Hematopoietic multipotent progenitor cell treated with erythropoietin and hydrocortisone succinate and interleukin-3 and kit ligand, for 17 days (in vitro differentiated cells): ENCODE data around the gene MAP6.
"Not testable (repeated sequence)": the region's sequence is repeated elsewhere in the genome, so short reads cannot be mapped to it uniquely, and the experiment has no call there.

Experiments used
- DNase-seq: peaks from one replicate; pipeline ENCODE4 v3.0.0-alpha.2; 2015; ENCODE audit warnings: low spot score

MAP6 gene

GRCh38 chr11:75668451-75669297 is at the start of gene MAP6:
Gene MAP6 (minus strand): TSS chr11:75669038. CDS start chr11:75668369, 669 bp downstream.
- no peak for DNase-seq

GRCh38 chr11:75717608-75718418 is 49.0 kb upstream of the MAP6 start, which contains the start of gene MOGAT2:
Gene MOGAT2 (plus strand): TSS chr11:75717838. CDS start chr11:75717889, 51 bp downstream.
- DNase-seq: no peak

GRCh38 chr11:75716659-75717058 is 47.8 kb upstream of the MAP6 start:
- DNase-seq: no peak

GRCh38 chr11:75715688-75716087 is 46.9 kb upstream of the MAP6 start:
- DNase-seq: no peak

GRCh38 chr11:75714211-75714610 is 45.4 kb upstream of the MAP6 start:
- peak; percentile 18 for DNase-seq

GRCh38 chr11:75706260-75706729 is 37.5 kb upstream of the MAP6 start:
- peak; percentile 84 for DNase-seq

- no peak for DNase-seq
Observed at GRCh38 chr11:75705541-75705940, 36.7 kb upstream of the MAP6 start.

- no peak for DNase-seq
Observed at GRCh38 chr11:75703695-75704237, 34.9 kb upstream of the MAP6 start.

GRCh38 chr11:75700940-75701339 is 32.1 kb upstream of the MAP6 start:
- DNase-seq: no peak

- no peak for DNase-seq
Observed at GRCh38 chr11:75697906-75698581, 29.2 kb upstream of the MAP6 start.

- no peak for DNase-seq
Observed at GRCh38 chr11:75691804-75692203, 23.0 kb upstream of the MAP6 start.

- DNase-seq: no peak
Observed at GRCh38 chr11:75689863-75690609, 21.2 kb upstream of the MAP6 start.

- not testable (repeated sequence) for DNase-seq
Observed at GRCh38 chr11:75683856-75684255, 15.0 kb upstream of the MAP6 start.

GRCh38 chr11:75679566-75679965 is 10.7 kb upstream of the MAP6 start:
- DNase-seq: no peak

GRCh38 chr11:75678620-75679259 is 9.9 kb upstream of the MAP6 start:
- DNase-seq: no peak

- no peak for DNase-seq
Observed at GRCh38 chr11:75677909-75678308, 9.1 kb upstream of the MAP6 start.

- no peak for DNase-seq
Observed at GRCh38 chr11:75677275-75677674, 8.4 kb upstream of the MAP6 start.

GRCh38 chr11:75673977-75674582 is 5.2 kb upstream of the MAP6 start:
- DNase-seq: peak; percentile 17

GRCh38 chr11:75667831-75668450 is 897 bp downstream of the MAP6 start:
- DNase-seq: no peak
